Jurkat, Clone E6-1 (cell line): ENCODE measurements around the gene SPAG4.

Experiments used
- DNase-seq: peaks from one replicate; pipeline ENCODE4 v3.0.0-alpha.2; 2011; ENCODE audit warnings: low read depth, low spot score
- H3K4me3 ChIP-seq: 2 replicates; pipeline ENCODE4 v1.5.1; 2011; ENCODE audit warnings: mild to moderate bottlenecking, low read length, control low read depth, moderate library complexity

The SPAG4 gene

DNA sequence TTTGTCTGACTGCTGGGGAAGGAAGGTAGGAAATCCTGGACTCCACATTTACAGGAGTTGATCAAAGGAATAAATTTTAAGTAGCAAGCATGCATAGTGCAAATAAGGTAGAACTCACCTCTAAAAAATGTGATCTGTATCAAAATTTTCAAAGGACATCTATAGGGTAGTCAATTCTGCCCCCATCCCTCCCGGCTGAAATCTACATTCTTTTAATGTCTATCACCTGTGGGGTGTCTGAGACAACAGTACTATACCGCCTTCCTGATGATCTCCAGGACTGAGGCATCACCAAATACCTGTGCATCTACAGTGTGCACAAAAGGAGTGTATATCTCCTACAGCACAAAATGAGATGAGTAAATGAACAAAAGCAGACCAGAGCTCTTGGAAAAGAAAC lies 29.2 kb downstream of the SPAG4 start:
- DNase-seq = no peak
- H3K4me3 ChIP-seq = no peak overlapping the region

GRCh38 chr20:35648836-35649235 lies 33.2 kb downstream of the SPAG4 start:
- DNase-seq = no peak
- H3K4me3 ChIP-seq = no peak overlapping the region

DNA sequence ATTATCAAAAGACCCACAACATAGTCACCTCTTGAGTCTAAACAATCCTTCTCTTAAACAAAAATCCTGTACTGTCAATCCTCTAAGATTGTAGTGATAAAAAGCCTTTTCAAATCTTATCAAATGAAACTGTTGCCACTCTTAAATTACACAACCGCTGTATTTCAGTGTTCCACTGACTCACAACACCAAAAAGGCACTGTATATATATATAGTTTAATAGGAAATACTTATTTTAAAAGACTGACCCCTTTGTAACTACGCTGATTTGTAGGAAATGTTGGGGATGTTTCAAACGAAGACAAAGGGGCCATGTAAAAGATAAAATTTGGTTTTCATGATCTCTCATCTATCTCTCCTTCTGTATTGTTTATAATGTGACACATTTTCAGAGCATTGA lies 35.0 kb downstream of the SPAG4 start:
- DNase-seq = no peak
- no peak overlapping the region for H3K4me3 ChIP-seq

GRCh38 chr20:35651958-35652357 lies 36.3 kb downstream of the SPAG4 start:
- DNase-seq = no peak
- H3K4me3 ChIP-seq = no peak overlapping the region

- H3K4me3 ChIP-seq = no peak overlapping the region
- DNase-seq = no peak
These were observed 37.2 kb downstream of the SPAG4 start for GRCh38 chr20:35652641-35653429.

- H3K4me3 ChIP-seq = no peak overlapping the region
These were observed 37.8 kb downstream of the SPAG4 start for GRCh38 chr20:35653430-35653734.

DNA sequence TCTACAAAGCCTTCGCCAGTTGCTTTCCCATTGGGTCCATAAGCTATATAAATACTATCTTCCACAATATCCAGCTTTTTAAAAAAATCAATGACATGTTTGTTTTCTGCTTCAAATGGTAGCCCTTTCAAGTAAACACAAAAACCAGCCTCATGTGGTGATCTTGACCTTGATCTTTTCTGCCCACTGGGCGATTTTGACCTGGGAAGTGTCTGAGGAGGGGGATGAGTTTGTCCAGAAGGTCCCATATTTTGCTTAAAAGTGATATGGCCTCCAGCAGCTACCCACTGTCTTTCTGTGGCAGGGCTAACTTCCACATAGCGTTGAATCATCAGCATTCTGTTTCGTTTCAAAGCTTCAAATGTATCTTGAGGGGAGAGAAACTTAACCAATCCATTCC lies 38.3 kb downstream of the SPAG4 start:
- no peak for DNase-seq
- no peak overlapping the region for H3K4me3 ChIP-seq

More at GRCh38 chr20:35653430-35653734, 37.8 kb downstream of the SPAG4 start:
- DNase-seq = no peak

- H3K4me3 ChIP-seq = no peak overlapping the region
These were observed 38.8 kb downstream of the SPAG4 start for GRCh38 chr20:35654415-35654814.

DNA sequence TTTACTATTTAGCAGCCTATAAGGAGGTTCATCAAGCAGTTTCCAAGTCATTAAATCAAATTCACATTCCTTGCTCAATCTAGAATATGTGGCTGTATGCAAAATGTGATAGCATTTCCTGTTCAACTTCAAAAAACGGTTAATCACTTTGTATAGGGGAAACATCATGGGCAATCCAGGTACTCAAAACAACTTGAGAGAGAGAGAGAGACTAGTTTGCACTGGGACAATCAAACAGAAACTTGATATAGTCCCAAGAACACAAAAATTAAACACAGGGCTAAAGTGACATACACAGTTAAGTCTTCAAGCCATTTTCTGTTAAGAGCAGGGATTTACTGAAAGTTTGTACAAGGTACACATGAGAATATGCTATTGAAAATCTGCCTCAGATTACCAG lies 41.6 kb downstream of the SPAG4 start:
- no peak for DNase-seq
- no peak overlapping the region for H3K4me3 ChIP-seq

More at GRCh38 chr20:35654415-35654814, 38.8 kb downstream of the SPAG4 start:
- DNase-seq = no peak

DNA sequence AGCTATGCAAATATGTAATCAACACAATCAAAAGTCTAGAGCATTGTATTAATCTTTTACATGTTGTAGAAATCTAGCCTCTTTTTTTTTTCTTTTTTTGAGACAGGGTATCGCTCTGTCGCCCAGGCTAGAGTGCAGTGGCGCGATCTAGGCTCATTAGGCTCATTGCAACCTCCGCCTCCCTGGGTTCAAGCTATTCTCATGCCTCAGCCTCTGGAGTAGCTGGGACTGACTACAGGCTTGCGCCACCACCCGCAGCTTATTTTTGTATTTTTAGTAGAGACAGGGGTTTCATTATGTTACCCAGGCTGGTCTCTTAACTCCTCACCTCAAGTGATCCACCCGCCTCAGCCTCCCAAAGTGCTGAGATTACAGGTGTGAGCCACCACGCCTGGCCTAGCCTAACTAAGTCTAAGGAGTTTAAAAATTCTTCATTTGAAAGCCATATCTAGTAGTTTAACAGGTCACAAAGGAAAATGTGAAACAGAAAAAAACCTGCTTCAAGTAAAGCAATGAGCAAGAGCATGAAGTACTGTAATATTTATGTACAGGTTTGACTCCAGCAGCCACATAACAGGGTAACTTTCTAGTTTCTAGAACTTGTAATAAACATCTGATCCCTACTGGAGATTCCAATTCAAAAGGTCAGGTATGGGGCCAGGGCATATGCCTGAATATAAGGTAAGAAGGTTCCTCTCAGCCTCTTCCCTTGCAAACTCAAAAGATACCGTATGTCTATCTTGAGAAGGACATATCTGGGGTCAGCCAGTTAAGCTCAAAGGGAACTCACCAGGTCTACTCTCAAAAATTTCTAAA lies 44.7 kb downstream of the SPAG4 start:
- DNase-seq = no peak
- H3K4me3 ChIP-seq = no peak overlapping the region

DNA sequence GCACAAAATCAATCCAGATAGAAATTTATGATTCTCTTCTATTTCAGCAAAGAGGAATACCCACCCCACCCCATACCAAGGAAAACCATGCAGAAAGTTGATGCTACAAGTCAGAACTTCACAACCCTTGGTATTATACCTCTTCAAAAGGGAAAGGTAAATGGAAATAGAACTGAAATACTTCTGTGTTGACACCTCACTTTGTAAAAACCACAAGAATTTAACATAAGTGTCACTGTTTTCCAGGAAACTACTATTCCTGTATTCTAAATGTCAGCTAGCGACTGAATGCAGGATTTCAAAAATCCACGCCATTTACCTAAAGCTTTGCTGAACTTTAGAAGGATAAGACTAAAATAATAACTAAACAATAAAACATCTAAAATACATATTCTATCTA lies 45.4 kb downstream of the SPAG4 start:
- H3K4me3 ChIP-seq = no peak overlapping the region
- no peak for DNase-seq

GRCh38 chr20:35661908-35662307 lies 46.3 kb downstream of the SPAG4 start:
- DNase-seq = no peak
- no peak overlapping the region for H3K4me3 ChIP-seq

DNA sequence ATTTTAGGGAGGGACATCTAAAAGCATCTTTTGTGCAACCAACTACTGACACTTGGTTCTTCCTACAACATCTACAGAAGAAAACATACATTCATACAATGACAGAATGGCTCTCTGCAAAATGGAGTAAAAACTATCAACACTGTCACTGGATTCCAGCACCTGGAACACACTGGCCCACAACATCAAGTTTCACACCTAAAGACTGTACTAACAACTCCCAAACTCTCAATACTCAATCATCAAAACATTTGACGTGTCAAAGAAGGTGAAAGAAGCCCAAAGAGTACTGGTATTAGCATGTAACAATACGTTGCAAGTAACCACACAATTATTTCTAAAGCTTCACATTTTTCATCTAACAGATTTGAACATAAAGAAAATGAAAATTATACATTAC lies 46.9 kb downstream of the SPAG4 start:
- no peak for DNase-seq
- no peak overlapping the region for H3K4me3 ChIP-seq

DNA sequence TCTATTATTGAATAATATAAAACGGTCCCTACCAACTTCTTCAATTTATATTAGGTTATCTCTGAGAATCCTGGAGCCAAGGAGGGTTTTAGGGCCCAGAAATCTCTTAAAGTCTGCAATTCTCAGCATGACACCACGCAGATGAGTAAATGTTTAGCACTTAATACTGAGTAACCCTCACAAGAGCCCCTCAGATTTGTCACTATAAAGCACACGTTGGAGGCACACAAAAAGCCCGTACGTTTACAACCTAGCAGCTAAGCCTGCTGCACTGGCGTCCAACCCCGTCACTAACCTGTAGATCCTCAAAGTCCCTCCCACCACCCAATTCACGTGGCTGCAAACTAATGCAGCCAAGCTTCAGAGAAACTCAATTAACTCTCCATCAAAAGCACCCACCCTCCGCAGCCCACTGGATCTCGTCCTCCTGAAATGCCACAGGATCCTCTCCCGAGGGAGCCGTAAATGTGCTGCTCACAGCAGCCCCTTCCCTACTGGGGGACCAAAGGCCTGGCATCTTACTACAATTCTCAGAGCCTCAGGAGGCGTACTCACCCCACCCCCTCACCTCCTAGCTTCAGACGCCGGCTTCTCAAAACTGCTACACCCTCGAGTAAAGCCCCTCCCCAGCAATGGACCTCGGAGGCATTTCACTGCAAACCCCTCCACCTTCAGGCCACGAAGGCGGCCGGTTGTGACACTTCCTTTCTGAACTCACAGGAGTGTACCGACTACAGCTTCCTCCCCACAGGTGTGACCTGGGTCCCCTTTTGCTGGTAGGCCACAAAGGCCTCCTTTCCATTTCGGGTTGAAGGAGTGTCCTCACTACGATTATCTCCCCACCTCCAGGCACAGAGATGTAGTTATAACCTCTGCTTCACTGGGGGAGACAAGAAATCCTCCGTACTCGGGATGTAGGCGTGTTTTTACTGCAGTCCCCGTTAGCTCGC lies 48.2 kb downstream of the SPAG4 start:
- peak overlapping the region; percentile 98 for H3K4me3 ChIP-seq
- peak; percentile 27 for DNase-seq

GRCh38 chr20:35664466-35665206 lies 49.0 kb downstream of the SPAG4 start, which contains the start of the genes CPNE1 and RBM12:
TSS of gene CPNE1 (minus strand) at chr20:35664900. CDS start at chr20:35632923, 31,977 bp downstream.
TSS of gene RBM12 (minus strand) at chr20:35664900. CDS start at chr20:35655322, 9,578 bp downstream.
- peak within 1 kb of the TSS; percentile 98 for H3K4me3 ChIP-seq
- peak; percentile 92 for DNase-seq

GRCh38 chr20:35665949-35666288 lies 50.3 kb downstream of the SPAG4 start:
- H3K4me3 ChIP-seq = no peak overlapping the region
- DNase-seq = no peak

GRCh38 chr20:35669221-35669620 lies 53.6 kb downstream of the SPAG4 start:
- DNase-seq = no peak
- H3K4me3 ChIP-seq = no peak overlapping the region

- DNase-seq = no peak
- H3K4me3 ChIP-seq = no peak overlapping the region
These were observed 54.1 kb downstream of the SPAG4 start for GRCh38 chr20:35669681-35670080.
